Fibroblast of mammary gland (primary cell): Measurements from ENCODE around the gene IFITM2.
A peak's percentile ranks its signal among the peaks of the same experiment; 100 is the strongest.
"Not testable (repeated sequence)": the region's sequence is repeated elsewhere in the genome, so short reads cannot be mapped to it uniquely, and the experiment has no call there.

Experiments
- DNase-seq: peaks from one replicate; pipeline ENCODE4 v3.0.0-alpha.2; 2010; ENCODE audit warnings: low read depth
- H3K4me3 ChIP-seq: 2 replicates; pipeline ENCODE4 v1.5.1; 2011; ENCODE audit warnings: low read depth, mild to moderate bottlenecking, low read length, moderate library complexity; ENCODE audit not compliant: control insufficient read depth
- TF ChIP-seq, protein P1 (sequence below): conservative IDR thresholded peaks from 2 replicates; pipeline ENCODE4 v1.5.1; 2011; ENCODE audit warnings: low read depth, low read length, inconsistent platforms; ENCODE audit not compliant: control insufficient read depth, insufficient read depth

IFITM2 gene

DNA sequence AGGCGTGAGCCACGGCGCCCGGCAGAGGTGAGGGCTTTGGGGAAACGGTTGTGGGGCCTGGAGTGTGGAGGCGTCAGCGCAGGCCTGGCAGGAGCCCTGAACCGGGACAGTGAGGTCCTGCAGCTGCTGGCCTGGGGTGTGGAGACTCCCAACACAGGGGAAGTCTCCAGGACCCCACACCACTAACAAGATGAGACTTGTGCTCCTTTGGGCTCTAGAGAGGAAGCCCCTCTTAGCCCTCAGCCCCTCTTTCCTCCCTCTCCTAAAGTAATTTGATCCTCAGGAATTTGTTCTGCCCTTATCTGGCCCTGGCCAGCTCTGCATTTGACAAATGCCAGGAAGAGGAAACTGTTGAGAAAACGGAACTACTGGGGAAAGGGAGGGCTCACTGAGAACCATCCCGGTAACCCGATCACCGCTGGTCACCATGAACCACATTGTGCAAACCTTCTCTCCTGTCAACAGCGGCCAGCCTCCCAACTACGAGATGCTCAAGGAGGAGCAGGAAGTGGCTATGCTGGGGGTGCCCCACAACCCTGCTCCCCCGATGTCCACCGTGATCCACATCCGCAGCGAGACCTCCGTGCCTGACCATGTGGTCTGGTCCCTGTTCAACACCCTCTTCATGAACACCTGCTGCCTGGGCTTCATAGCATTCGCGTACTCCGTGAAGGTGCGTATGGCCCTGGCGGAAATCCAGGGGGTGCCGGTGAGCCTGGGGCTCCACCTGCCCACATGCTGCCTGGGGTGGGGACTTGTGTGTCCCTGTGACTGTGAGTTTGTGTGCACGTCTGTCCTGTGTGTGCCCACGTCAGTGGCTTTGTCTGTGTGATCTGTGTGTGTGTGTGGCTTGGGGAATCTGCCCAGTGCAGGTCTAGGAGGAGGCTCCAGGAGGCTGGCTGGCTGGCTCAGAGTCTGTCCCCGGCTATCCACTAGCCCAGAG, at the start of gene IFITM2:
Gene IFITM2 (plus strand): TSS at position 51 of the 943 bp plus-strand sequence. CDS start 377 bp downstream, at position 428.
- peak; percentile 91 for DNase-seq
- peak within 1 kb of the TSS; percentile 71 for H3K4me3 ChIP-seq

DNA sequence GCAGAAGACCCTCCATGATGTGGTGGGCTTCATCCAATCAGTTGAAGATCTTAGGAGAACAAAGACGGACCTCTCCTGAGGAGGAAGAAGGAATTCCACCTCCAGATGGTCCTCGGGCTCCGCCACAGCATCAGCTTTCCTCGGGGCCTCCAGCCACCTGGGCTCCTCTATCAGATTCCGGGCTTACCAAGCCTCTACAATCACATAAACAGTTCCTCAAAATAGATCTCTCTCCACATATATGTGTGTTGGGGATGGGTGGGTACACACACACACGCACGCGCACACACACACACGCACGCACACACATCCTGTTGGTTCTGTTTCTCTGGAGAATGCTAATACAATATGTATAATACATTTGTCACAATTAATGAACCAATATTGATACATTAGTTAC, 48.2 kb upstream of the IFITM2 start:
- TF ChIP-seq, protein P1, sequence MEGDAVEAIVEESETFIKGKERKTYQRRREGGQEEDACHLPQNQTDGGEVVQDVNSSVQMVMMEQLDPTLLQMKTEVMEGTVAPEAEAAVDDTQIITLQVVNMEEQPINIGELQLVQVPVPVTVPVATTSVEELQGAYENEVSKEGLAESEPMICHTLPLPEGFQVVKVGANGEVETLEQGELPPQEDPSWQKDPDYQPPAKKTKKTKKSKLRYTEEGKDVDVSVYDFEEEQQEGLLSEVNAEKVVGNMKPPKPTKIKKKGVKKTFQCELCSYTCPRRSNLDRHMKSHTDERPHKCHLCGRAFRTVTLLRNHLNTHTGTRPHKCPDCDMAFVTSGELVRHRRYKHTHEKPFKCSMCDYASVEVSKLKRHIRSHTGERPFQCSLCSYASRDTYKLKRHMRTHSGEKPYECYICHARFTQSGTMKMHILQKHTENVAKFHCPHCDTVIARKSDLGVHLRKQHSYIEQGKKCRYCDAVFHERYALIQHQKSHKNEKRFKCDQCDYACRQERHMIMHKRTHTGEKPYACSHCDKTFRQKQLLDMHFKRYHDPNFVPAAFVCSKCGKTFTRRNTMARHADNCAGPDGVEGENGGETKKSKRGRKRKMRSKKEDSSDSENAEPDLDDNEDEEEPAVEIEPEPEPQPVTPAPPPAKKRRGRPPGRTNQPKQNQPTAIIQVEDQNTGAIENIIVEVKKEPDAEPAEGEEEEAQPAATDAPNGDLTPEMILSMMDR: no peak
- DNase-seq: no peak
- H3K4me3 ChIP-seq: no peak overlapping the region

DNA sequence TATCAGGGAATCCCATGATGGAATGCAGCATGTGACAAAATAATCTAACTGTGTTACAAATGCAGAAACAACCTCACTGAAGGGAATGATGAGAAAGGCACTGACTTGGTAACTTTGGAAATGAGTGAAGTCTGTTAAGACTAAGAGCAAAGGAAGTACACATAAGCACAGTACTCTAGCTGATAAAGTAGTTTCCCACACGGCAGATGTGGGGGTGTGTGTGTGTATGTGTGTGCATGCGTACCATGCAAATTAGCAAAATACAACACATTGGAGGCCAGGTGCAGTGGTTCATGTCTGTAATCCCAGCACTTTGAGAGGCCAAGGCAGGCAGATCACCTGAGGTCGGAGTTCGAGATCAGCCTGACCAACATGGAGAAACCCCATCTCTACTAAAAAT, 46.0 kb upstream of the IFITM2 start:
- TF ChIP-seq, protein P1: no peak
- H3K4me3 ChIP-seq: no peak overlapping the region
- DNase-seq: no peak

DNA sequence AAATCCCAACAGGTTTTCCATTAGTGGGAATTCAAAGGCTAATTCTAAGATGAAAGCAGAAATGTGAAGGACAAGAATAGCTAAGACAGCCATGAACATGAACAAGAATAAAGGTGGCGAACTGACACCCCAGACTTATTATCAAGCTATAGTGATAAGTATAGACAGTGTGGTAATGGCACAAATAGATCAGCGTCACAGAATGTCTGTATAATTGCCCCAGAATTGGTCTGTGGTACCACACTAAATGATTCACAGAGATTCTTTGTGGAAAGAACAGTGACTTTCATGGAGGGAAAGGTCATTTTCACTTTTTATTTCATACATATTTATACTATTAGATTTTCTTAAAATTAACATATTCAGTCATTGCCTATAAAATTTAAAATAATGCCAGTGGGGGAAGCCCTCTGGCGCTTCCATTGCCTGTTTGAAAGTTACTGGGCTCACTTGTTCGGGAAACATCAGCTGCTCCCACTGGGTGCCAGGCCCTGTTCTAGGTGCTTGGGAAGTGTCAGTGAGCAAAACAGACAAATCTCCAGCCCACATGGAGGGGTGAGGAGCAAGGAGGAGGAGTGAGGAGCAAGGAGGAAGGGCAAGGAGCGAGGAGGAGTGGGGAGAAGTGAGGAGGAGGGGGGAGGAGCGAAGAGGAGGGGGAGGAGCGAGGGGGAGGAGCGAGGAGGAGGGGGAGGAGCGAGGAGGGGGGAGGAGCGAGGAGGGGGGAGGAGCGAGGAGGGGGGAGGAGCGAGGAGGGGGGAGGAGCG, 40.8 kb upstream of the IFITM2 start:
- peak; percentile 21 for DNase-seq
- TF ChIP-seq, protein P1: no peak
- no peak overlapping the region for H3K4me3 ChIP-seq

DNA sequence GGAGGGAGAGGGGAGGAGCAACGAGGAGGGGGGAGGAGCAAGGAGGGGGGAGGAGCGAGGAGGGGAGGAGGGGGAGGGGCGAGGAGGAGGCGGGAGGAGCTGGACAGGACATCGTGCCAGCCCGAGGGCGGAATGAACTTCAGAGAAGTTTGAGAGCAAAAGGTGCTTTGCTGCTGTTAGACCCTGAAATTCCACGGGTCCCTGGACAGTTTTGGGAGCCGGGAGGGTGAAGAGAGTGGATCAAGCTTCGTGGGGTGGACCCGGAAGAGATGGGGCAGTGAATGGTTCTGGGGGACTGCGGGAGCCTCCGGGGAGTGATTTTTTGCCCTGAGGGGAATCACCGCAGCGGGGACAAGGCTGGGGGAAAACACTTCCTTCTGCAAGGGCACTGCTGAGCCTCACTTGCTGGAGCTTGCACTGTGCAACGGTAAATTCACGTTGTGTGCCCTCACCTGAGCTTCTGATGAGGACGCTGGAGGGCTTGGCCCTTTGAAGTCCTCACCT, 40.1 kb upstream of the IFITM2 start:
- TF ChIP-seq, protein P1: no peak
- peak; percentile 16 for DNase-seq
- H3K4me3 ChIP-seq: no peak overlapping the region

DNA sequence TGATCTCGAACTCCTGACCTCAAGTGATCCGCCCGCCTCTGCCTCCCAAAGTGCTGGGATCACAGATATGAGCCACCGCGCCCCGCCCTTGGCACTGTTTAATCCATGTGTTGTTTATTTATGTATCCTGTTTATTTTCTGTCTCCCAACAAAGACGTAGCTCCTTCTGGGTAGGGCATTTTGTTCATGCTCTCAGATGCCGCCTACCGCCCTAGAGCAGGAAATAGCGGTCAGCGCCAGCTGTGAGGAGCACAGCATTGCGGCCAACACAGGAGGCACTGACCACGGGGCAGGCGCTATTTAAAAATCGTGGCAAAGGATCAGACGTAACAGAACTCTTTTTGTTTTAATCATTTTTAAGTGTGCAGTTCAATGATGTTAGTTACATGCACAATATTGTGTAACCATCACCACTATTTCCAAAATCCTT, 38.9 kb upstream of the IFITM2 start:
- peak; percentile 37 for DNase-seq
- not testable (repeated sequence) for H3K4me3 ChIP-seq

DNA sequence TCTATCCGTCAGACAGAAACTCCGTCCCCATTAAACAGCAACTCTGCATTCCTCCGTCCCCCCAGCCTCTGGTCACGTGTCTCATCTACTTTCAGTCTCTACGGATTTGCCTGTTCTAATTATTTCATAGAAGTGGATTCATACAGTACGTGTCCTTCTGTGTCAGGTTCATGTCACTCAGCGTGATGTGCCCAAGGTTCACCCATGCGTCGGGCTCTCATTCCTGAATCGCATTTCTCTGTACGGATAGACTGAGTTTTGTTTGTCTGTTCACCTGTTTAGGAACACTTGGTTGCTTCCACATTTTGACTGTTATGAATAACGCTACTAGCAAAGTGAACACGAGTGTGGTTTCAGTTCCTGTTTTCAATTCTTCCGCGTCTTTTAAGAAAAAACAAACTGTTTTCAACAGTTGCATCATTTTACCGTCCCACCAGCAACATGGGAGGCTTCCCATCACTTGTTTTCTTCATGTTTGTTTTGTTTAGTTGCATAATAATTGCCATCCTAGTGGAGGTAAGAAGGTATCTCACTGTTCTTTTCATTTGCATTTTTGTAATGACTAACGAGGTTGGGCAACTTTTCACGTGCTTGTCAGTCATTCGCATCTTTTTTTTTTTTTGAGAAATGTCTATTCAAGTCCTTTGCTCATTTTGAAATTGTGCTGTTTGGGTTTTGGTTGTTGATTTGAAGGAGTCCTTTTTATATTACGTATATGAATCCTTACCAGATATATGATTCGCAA, 38.3 kb upstream of the IFITM2 start:
- TF ChIP-seq, protein P1: no peak
- DNase-seq: peak; percentile 10
- H3K4me3 ChIP-seq: no peak overlapping the region
